ENCODE measurements around the gene WDR33.

DNA sequence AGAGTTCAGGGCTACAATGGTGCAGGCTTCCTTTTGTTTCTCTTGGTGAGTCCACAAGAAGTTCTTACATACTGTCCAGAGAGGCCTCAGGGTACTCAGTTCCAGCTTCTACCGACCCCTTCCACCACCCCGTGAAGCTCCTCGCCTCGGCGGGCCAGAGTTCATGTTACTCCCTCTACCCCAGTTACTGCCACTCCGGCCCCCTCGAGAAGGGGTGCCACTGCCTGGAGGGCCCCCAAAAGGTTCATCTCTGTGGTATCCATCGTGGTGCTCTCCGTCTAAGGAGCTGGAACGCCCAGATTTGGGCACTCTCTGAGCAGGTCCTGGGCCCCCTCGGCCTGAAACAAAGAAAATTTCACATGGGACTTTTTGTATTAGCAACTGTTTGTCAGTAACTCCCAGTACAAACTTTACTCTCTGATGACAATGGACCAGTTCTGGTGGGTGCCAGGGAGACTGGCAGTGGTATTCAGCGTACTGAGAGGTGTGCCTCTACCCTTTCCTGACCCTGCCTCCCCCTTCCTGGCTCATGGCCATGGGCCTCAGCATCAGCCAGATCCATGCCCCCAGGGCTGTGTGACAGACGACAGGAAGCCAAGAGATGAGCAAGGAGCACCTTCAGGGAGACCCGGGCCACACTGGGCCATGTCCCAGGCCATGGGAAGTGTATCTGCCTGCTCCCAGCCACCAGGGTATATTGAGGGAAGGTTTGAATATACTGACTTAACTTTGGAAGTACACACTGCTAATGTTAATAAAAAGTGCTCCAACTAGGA is 104.6 kb downstream of the WDR33 start:
- TF ChIP-seq CSDC2 (CRISPR knock-in tag; IDR thresholded peaks at IDR 0.05), result no peak
- no peak for TF ChIP-seq PPARA (CRISPR knock-in tag; IDR thresholded peaks at IDR 0.05; ENCODE audit: borderline replicate concordance)
- TF ChIP-seq, protein P1, sequence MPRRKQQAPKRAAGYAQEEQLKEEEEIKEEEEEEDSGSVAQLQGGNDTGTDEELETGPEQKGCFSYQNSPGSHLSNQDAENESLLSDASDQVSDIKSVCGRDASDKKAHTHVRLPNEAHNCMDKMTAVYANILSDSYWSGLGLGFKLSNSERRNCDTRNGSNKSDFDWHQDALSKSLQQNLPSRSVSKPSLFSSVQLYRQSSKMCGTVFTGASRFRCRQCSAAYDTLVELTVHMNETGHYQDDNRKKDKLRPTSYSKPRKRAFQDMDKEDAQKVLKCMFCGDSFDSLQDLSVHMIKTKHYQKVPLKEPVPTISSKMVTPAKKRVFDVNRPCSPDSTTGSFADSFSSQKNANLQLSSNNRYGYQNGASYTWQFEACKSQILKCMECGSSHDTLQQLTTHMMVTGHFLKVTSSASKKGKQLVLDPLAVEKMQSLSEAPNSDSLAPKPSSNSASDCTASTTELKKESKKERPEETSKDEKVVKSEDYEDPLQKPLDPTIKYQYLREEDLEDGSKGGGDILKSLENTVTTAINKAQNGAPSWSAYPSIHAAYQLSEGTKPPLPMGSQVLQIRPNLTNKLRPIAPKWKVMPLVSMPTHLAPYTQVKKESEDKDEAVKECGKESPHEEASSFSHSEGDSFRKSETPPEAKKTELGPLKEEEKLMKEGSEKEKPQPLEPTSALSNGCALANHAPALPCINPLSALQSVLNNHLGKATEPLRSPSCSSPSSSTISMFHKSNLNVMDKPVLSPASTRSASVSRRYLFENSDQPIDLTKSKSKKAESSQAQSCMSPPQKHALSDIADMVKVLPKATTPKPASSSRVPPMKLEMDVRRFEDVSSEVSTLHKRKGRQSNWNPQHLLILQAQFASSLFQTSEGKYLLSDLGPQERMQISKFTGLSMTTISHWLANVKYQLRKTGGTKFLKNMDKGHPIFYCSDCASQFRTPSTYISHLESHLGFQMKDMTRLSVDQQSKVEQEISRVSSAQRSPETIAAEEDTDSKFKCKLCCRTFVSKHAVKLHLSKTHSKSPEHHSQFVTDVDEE (CRISPR knock-in tag; IDR thresholded peaks at IDR 0.05), result no peak
- TF ChIP-seq, protein P2, sequence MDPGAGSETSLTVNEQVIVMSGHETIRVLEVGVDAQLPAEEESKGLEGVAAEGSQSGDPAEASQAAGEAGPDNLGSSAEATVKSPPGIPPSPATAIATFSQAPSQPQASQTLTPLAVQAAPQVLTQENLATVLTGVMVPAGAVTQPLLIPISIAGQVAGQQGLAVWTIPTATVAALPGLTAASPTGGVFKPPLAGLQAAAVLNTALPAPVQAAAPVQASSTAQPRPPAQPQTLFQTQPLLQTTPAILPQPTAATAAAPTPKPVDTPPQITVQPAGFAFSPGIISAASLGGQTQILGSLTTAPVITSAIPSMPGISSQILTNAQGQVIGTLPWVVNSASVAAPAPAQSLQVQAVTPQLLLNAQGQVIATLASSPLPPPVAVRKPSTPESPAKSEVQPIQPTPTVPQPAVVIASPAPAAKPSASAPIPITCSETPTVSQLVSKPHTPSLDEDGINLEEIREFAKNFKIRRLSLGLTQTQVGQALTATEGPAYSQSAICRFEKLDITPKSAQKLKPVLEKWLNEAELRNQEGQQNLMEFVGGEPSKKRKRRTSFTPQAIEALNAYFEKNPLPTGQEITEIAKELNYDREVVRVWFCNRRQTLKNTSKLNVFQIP (CRISPR knock-in tag; IDR thresholded peaks at IDR 0.05; ENCODE audit: borderline replicate concordance, low read depth), result no peak
- no peak for TF ChIP-seq ARNTL (CRISPR knock-in tag; IDR thresholded peaks at IDR 0.05; ENCODE audit: borderline replicate concordance, low read depth)
- no peak for TF ChIP-seq ZFP30 (CRISPR knock-in tag; IDR thresholded peaks at IDR 0.05)
- TF ChIP-seq, protein P3, sequence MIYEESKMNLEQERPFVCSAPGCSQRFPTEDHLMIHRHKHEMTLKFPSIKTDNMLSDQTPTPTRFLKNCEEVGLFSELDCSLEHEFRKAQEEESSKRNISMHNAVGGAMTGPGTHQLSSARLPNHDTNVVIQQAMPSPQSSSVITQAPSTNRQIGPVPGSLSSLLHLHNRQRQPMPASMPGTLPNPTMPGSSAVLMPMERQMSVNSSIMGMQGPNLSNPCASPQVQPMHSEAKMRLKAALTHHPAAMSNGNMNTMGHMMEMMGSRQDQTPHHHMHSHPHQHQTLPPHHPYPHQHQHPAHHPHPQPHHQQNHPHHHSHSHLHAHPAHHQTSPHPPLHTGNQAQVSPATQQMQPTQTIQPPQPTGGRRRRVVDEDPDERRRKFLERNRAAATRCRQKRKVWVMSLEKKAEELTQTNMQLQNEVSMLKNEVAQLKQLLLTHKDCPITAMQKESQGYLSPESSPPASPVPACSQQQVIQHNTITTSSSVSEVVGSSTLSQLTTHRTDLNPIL (CRISPR knock-in tag; IDR thresholded peaks at IDR 0.05; ENCODE audit: low read depth), result no peak
- no peak for TF ChIP-seq TCF4 (CRISPR knock-in tag; IDR thresholded peaks at IDR 0.05; ENCODE audit: borderline replicate concordance)

All from SK-N-SH treated with all-trans-retinoic acid at 6 μM for 48 hours (cell line).